Uterine smooth muscle cell (primary cell): Measurements from ENCODE around the gene OR5H6. TPM values are rescaled to one million over a fixed set of nuclear protein-coding genes. Genes with fewer than 3 reads are reported as not detected.

Experiments used
- total RNA-seq: library from RNA; depleted of rRNA; stranded (reverse); fragments of >200 nt; gene quantifications from 2 replicates; pipeline ENCODE4 v1.2.3, GENCODE V29; 2014

Gene OR5H6
- total RNA-seq = not detected in 2 replicates

DNA sequence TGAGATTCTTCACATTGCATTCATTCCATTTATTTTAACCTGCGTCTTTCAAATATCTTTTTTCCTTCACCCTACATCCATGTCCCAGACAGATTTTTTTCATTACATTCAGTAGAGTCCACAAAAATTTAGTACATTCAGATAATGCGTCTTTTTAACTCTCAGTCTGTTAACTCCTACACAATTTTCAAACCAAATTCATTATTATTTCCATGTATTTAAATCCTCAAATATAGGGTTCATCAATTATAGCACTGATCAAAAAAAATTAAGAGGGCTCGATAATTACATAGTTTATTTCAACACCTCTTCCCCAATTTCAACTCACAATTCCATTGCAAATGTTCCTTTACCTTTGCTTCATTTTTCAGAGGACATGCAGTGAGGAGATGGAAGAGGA is at the start of gene OR5H6:
Gene OR5H6, plus strand, starts transcription at position 301 of the 400 bp plus-strand sequence. Its CDS starts 89 bp downstream, at position 390.

DNA sequence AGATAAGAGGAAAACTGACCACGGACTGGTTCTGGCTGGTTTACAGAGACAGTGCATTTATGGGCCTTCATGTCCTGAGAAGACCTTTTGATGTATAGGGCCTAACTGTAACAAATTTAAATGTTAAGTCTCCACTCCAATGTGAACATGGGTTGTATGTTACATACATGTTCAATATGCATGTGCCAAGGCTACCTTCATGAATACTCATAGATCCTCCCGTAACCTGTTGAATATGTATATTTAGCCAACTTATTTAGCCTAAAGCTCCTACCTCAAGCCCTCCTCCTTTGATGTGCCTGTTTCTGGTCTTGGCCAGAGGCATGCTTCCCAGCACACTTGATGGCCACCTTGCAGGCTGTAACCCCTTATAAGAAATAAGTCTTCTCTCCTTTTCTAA is 18.2 kb downstream of the OR5H6 start, which contains the start of gene OR5H2:
Gene OR5H2, plus strand, starts transcription at position 301 of the 400 bp plus-strand sequence. CDS start 398 bp downstream, outside the sequence.

Other genes with a start within 250 kb of the OR5H6 start
- gene GABRR3, start 228.9 kb upstream of the OR5H6 start, total RNA-seq = not detected in 2 replicates
- gene OR5AC2, start 177.1 kb upstream of the OR5H6 start, total RNA-seq = not detected in 2 replicates
- gene OR5H1, start 133.5 kb upstream of the OR5H6 start, total RNA-seq = under 0.01 TPM in 1 of 2 replicates, not detected in the other
- gene OR5H14, start 116.8 kb upstream of the OR5H6 start, total RNA-seq = not detected in 2 replicates
- gene OR5H15, start 97.5 kb upstream of the OR5H6 start, total RNA-seq = not detected in 2 replicates
- gene OR5H2, start 18.3 kb downstream of the OR5H6 start, total RNA-seq = not detected in 2 replicates
- gene OR5K4, start 89.6 kb downstream of the OR5H6 start, total RNA-seq = not detected in 2 replicates
- gene OR5K3, start 126.4 kb downstream of the OR5H6 start, total RNA-seq = not detected in 2 replicates
- gene OR5K1, start 199.0 kb downstream of the OR5H6 start, total RNA-seq = not detected in 2 replicates
- not detected in 2 replicates for gene OR5K2, start 233.4 kb downstream of the OR5H6 start, total RNA-seq